ENCODE measurements around the gene HAVCR1.

DNA sequence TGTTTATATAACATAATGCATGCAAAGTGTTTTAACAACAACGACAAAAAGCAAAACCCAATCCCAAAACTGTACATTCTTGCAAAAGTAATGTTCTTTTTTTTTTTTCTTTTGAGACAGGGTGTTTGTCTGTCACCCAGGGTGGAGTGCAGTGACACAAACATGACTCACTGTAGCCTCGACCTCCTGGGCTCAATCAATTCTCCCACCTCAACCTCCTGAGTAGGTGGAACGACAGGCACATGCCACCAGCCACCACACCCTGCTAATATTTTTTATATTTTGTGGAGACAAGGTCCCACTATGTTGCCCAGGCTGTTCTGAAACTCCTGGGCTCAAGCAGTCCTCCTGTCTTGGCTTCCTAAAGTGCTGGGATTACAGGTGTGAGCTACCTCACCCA lies 13.6 kb upstream of the HAVCR1 start:
- TF ChIP-seq, protein P1, sequence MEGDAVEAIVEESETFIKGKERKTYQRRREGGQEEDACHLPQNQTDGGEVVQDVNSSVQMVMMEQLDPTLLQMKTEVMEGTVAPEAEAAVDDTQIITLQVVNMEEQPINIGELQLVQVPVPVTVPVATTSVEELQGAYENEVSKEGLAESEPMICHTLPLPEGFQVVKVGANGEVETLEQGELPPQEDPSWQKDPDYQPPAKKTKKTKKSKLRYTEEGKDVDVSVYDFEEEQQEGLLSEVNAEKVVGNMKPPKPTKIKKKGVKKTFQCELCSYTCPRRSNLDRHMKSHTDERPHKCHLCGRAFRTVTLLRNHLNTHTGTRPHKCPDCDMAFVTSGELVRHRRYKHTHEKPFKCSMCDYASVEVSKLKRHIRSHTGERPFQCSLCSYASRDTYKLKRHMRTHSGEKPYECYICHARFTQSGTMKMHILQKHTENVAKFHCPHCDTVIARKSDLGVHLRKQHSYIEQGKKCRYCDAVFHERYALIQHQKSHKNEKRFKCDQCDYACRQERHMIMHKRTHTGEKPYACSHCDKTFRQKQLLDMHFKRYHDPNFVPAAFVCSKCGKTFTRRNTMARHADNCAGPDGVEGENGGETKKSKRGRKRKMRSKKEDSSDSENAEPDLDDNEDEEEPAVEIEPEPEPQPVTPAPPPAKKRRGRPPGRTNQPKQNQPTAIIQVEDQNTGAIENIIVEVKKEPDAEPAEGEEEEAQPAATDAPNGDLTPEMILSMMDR (IDR thresholded peaks at IDR 0.05; ENCODE audit: borderline replicate concordance, extremely low read depth, low read length, poor library complexity, severe bottlenecking), result no peak
- no peak for TF ChIP-seq EZH2 (IDR thresholded peaks at IDR 0.05; ENCODE audit: borderline replicate concordance, low read depth, low read length, severe bottlenecking)

Measured in DND-41 (cell line).